WERI-Rb-1 (cell line): ENCODE results near the gene PTPN14.

Experiments used
- DNase-seq: peaks from one replicate; pipeline ENCODE4 v3.0.0-alpha.2; 2020
- H3K27ac ChIP-seq: fragments of 250-450 bp; sonication (Bioruptor Pico); 2 replicates; pipeline ENCODE4 v1.5.1; 2020; ENCODE audit warnings: mild to moderate bottlenecking, moderate library complexity
- H3K27me3 ChIP-seq: fragments of 250-450 bp; sonication (Bioruptor Pico); 2 replicates; pipeline ENCODE4 v1.5.1; 2021; ENCODE audit warnings: mild to moderate bottlenecking, low read depth, moderate library complexity; ENCODE audit not compliant: insufficient read depth, severe bottlenecking
- H3K36me3 ChIP-seq: fragments of 250-450 bp; sonication (Bioruptor Pico); 2 replicates; pipeline ENCODE4 v1.5.1; 2020; ENCODE audit warnings: mild to moderate bottlenecking, moderate library complexity
- H3K4me3 ChIP-seq: 2 replicates; pipeline ENCODE4 v1.5.1; 2011; ENCODE audit warnings: low read depth, mild to moderate bottlenecking, control low read depth, low read length
- H3K9me3 ChIP-seq: fragments of 250-450 bp; sonication (Bioruptor Pico); 2 replicates; pipeline ENCODE4 v1.5.1; 2021; ENCODE audit warnings: mild to moderate bottlenecking, moderate library complexity; ENCODE audit not compliant: severe bottlenecking
- CTCF ChIP-seq: IDR thresholded peaks from 2 replicates; pipeline ENCODE4 v1.5.1; 2011; ENCODE audit warnings: low read depth, mild to moderate bottlenecking, control low read depth, inconsistent platforms, low read length

PTPN14 gene

GRCh38 chr1:214416858-214417257, 134.5 kb downstream of the PTPN14 start:
- no peak for TF ChIP-seq CTCF
- Histone ChIP-seq H3K27ac (no peak overlapping the region), H3K36me3 (no peaks in the 10 kb centered on the region), H3K4me3 (no peak overlapping the region), H3K9me3 (no peaks in the 10 kb centered on the region), H3K27me3 (no peaks in the 10 kb centered on the region)
- no peak for DNase-seq

GRCh38 chr1:214416417-214416816, 135.0 kb downstream of the PTPN14 start:
- Histone ChIP-seq H3K9me3 (no peaks in the 10 kb centered on the region), H3K36me3 (no peaks in the 10 kb centered on the region), H3K4me3 (no peak overlapping the region), H3K27me3 (no peaks in the 10 kb centered on the region), H3K27ac (no peak overlapping the region)
- no peak for TF ChIP-seq CTCF
- no peak for DNase-seq

GRCh38 chr1:214415131-214415530, 136.3 kb downstream of the PTPN14 start:
- no peaks in the 10 kb centered on the region for H3K9me3 ChIP-seq
- H3K4me3 ChIP-seq, result no peak overlapping the region
- no peak for TF ChIP-seq CTCF
- H3K27me3 ChIP-seq, result no peaks in the 10 kb centered on the region
- H3K27ac ChIP-seq, result no peak overlapping the region
- no peaks in the 10 kb centered on the region for H3K36me3 ChIP-seq
- no peak for DNase-seq

GRCh38 chr1:214414691-214415090, 136.7 kb downstream of the PTPN14 start:
- no peak for TF ChIP-seq CTCF
- Histone ChIP-seq H3K36me3 (no peaks in the 10 kb centered on the region), H3K27ac (no peak overlapping the region), H3K4me3 (no peak overlapping the region), H3K27me3 (no peaks in the 10 kb centered on the region), H3K9me3 (no peaks in the 10 kb centered on the region)
- no peak for DNase-seq

- no peak overlapping the region for H3K4me3 ChIP-seq
- H3K27ac ChIP-seq, result no peak overlapping the region
- no peaks in the 10 kb centered on the region for H3K36me3 ChIP-seq
- H3K9me3 ChIP-seq, result no peaks in the 10 kb centered on the region
- TF ChIP-seq CTCF, result no peak
- DNase-seq, result no peak
- H3K27me3 ChIP-seq, result no peaks in the 10 kb centered on the region
These were observed 138.1 kb downstream of the PTPN14 start for GRCh38 chr1:214413315-214413714.

GRCh38 chr1:214404571-214405213, 146.7 kb downstream of the PTPN14 start:
- no peak for TF ChIP-seq CTCF
- no peaks in the 10 kb centered on the region for H3K36me3 ChIP-seq
- H3K27me3 ChIP-seq, result no peaks in the 10 kb centered on the region
- no peaks in the 10 kb centered on the region for H3K9me3 ChIP-seq
- no peak for DNase-seq
- no peak overlapping the region for H3K4me3 ChIP-seq
- H3K27ac ChIP-seq, result no peak overlapping the region
